ENCODE data around the gene TTC22. TPM values are rescaled to one million over a fixed set of nuclear protein-coding genes. Genes with fewer than 3 reads are reported as not detected.

The TTC22 gene
- total RNA-seq, 1 experiment from 2014 or later, result 0.59 TPM

GRCh38 chr1:54792686-54793282 is 8.3 kb downstream of the TTC22 start:
- WGBS (ENCODE audit: extremely low coverage, insufficient read length, low lambda C conversion rate), result no CpG with 5 or more reads among the region's 7 CpGs
- no peaks in the 10 kb centered on the region for H4K20me1 ChIP-seq (ENCODE audit: control insufficient read depth, insufficient read depth, insufficient read length)
- no peak overlapping the region for H2AFZ ChIP-seq (ENCODE audit: low read length)
- no peak overlapping the region for H3K14ac ChIP-seq (ENCODE audit: insufficient read depth, low read length)
- H3K4me1 ChIP-seq (ENCODE audit: insufficient read depth, low read length), result no peaks in the 10 kb centered on the region; the same call in 1 of the 2 replicates
- no peaks in the 10 kb centered on the region for H3K27me3 ChIP-seq (ENCODE audit: insufficient read depth, low read length)
- TF ChIP-seq CTCF (conservative IDR thresholded peaks at IDR 0.05), result no peak
- Mint-ChIP-seq H3K27ac (no peak overlapping the region), H3K4me3 (no peak overlapping the region), H3K9me3 (peaks cover 2 to 3% of the 10 kb centered on the region in 2 experiments; a peak in 2 of 5 replicates), H3K36me3 (ENCODE audit: insufficient read depth in 1 of 3, low read depth in 3 of 3) (no peaks in the 10 kb centered on the region), H3K4me1 (peaks cover 48 to 55% of the 10 kb centered on the region in 2 experiments), H3K27me3 (ENCODE audit: low read depth) (peaks cover 3% of the 10 kb centered on the region)
- no peaks in the 10 kb centered on the region for H3K23me2 ChIP-seq (ENCODE audit: insufficient read length, low read depth, low read length, poor library complexity, severe bottlenecking)
- H2BK5ac ChIP-seq (ENCODE audit: insufficient read length, low read length), result no peak overlapping the region
- H4K8ac ChIP-seq (replicated peaks; ENCODE audit: insufficient read length, low read depth, low read length), result no peak overlapping the region
- no peak overlapping the region for H2BK20ac ChIP-seq (ENCODE audit: low read depth, low read length, poor library complexity, severe bottlenecking)
- no peak overlapping the region for H3T11ph ChIP-seq (ENCODE audit: low read length)
- no peak overlapping the region for H3K4me2 ChIP-seq (ENCODE audit: insufficient read depth, insufficient read length, low read length)
- no peak overlapping the region for H3K18ac ChIP-seq (ENCODE audit: insufficient read length, low read depth, low read length)
- no peak for DNase-seq
- H3K23ac ChIP-seq (ENCODE audit: insufficient read length, low read depth, low read length), result no peak overlapping the region
- H2BK15ac ChIP-seq (ENCODE audit: low read depth, low read length), result no peak overlapping the region
- no peak overlapping the region for H3K9ac ChIP-seq (ENCODE audit: extremely low read depth, insufficient read length, low read length)
- H2BK120ac ChIP-seq (ENCODE audit: low read depth, low read length, poor library complexity, severe bottlenecking), result no peak overlapping the region
- no peak overlapping the region for H3K4ac ChIP-seq (ENCODE audit: low read depth, low read length)
- H3K79me2 ChIP-seq (ENCODE audit: insufficient read depth, low read length), result no peaks in the 10 kb centered on the region
- H4K5ac ChIP-seq (ENCODE audit: insufficient read length, low read depth, low read length), result no peak overlapping the region
- no peak overlapping the region for H3K27ac ChIP-seq (ENCODE audit: insufficient read length, low read depth, low read length)
- no peak overlapping the region for H2AK5ac ChIP-seq (ENCODE audit: insufficient read length, low read length)
- no peak overlapping the region for H4K91ac ChIP-seq (ENCODE audit: insufficient read length, low read depth, low read length)
- H3K9me3 ChIP-seq (ENCODE audit: control insufficient read depth, low read depth, low read length), result no peaks in the 10 kb centered on the region
- no peak overlapping the region for H2BK12ac ChIP-seq (ENCODE audit: insufficient read length, low read depth, low read length)
- no peaks in the 10 kb centered on the region for H3K79me1 ChIP-seq (ENCODE audit: insufficient read depth, low read depth, low read length, poor library complexity, severe bottlenecking)
- no peak overlapping the region for H3K56ac ChIP-seq (ENCODE audit: insufficient read length, low read depth, low read length)
